Thyroid gland (tissue), 4 donors: Measurements from ENCODE around the gene TAAR1.

Experiments used
- CTCF ChIP-seq, 6 experiments: fragments of 200-600 bp in 3 of 6; fragments of 450-650 bp in 3 of 6; sonication (generic) in 3 of 6; IDR thresholded peaks; one replicate each; pipeline ENCODE4 v1.5.1; 2016 to 2019; ENCODE audit warnings: antibody characterized with exemption in 6 of 6, mild to moderate bottlenecking in 2 of 6, inconsistent platforms in 1 of 6, moderate library complexity in 1 of 6
- POLR2A ChIP-seq, 2 donors: fragments of 450-650 bp; IDR thresholded peaks; one replicate each; pipeline ENCODE4 v1.6.1; 2017; ENCODE audit warnings: antibody characterized with exemption in 2 of 2, mild to moderate bottlenecking in 2 of 2, moderate library complexity in 1 of 2

GRCh38 chr6:132673376-132674094 is 14.6 kb upstream of the TAAR1 start:
- no peak for TF ChIP-seq POLR2A (IDR thresholded peaks at IDR 0.05)
- TF ChIP-seq CTCF (IDR thresholded peaks at IDR 0.05) = no peak
